GM20000 (cell line): ENCODE results near the gene BCL2L13.

Experiments used
- DNase-seq: peaks from one replicate; pipeline ENCODE4 v3.0.0; 2012; ENCODE audit warnings: low spot score
- TF ChIP-seq, protein P1 (sequence below): IDR thresholded peaks from 2 replicates; pipeline ENCODE4 v1.5.1; 2012; ENCODE audit warnings: mild to moderate bottlenecking, control low read depth; ENCODE audit errors: extremely low read depth, missing control alignments

Gene BCL2L13

DNA sequence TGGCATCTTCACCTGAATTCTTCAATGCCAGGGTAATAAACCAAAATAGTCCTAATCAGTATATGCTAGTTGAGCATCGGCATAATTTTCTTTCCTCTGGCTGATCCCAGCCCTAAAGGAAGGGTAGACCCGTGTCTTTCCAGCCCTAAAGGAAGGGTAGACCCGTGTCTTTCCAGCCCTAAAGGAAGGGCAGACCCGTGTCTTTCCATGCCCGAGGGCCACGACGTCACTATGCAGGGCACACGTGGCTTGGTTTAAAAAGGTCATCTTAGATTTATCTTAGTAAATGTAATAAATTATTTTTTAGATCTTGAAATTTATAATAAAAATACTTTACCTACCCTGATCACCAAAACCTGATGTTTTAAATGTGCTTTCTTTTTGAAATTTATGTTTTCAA is 90.2 kb downstream of the BCL2L13 start:
- TF ChIP-seq, protein P1, sequence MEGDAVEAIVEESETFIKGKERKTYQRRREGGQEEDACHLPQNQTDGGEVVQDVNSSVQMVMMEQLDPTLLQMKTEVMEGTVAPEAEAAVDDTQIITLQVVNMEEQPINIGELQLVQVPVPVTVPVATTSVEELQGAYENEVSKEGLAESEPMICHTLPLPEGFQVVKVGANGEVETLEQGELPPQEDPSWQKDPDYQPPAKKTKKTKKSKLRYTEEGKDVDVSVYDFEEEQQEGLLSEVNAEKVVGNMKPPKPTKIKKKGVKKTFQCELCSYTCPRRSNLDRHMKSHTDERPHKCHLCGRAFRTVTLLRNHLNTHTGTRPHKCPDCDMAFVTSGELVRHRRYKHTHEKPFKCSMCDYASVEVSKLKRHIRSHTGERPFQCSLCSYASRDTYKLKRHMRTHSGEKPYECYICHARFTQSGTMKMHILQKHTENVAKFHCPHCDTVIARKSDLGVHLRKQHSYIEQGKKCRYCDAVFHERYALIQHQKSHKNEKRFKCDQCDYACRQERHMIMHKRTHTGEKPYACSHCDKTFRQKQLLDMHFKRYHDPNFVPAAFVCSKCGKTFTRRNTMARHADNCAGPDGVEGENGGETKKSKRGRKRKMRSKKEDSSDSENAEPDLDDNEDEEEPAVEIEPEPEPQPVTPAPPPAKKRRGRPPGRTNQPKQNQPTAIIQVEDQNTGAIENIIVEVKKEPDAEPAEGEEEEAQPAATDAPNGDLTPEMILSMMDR = no peak
- no peak for DNase-seq

DNA sequence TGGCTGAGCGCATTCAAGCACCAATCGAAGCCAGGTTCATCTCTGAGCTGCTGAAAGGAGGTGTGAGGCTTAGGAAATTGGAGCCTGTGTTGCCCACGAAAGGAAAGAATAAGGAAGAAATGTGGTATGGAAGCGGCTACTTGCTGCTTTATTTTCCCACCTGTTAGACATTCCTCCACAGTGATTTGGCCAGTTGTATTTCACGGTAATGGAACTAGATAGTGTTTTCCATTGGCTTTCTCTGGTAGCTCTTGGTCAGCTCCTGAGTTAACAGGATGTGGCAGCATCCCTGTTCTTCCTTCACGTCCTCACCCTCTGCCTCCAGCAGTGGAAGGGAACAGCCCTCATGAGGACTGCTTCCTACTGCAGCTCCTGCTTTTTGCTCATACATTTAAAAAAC is 91.0 kb downstream of the BCL2L13 start:
- TF ChIP-seq, protein P1 = no peak

DNA sequence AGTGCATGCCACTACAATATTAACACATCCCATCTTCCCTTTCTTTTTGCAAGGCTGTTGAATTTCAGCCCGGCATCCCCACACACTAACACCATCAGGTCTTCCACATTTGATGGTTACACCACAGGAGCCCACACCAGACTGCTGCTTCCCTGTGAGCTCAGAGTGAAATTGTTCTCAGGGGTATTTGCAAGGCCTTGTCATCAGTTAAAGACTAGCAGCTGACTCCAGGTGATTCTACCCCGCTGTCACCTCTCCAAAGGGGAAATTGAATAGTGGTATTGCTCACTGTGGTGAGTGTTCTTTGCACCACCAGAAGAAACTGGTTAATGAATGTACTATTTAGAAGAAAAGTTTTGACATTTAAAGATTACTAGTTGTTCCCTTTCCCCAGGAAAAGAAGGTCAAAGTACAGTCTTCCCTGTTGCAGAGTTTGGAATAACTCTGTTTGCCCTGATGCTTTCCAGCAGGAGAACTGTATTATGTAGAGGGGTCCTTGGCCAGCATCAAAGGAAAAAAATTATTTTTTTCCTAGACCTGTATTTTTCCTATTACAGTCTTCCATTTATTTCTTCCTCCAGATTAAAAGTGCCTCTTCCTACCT is 93.8 kb downstream of the BCL2L13 start:
- no peak for DNase-seq
- TF ChIP-seq, protein P1 = no peak

More for the DNA sequence above, 91.0 kb downstream of the BCL2L13 start:
- DNase-seq = no peak

DNA sequence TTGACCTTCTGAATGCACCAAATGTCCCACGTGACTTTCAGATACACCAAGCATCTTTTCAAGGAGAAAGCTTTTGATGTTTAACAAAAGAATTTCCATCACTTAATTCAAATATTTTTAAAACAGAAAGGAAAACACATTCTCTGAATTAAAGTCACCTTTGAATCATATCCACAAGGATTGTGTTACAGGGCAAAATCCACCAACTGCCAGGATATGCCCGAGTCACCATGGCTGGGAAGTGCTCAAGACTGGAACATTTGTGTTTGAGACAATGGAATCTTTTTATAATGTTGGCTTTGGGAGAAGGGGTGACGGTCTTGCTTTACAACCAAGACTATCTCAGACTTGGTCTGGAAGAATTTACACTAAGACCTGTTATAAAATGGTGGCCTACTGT is 94.9 kb downstream of the BCL2L13 start:
- TF ChIP-seq, protein P1 = no peak
- no peak for DNase-seq

DNA sequence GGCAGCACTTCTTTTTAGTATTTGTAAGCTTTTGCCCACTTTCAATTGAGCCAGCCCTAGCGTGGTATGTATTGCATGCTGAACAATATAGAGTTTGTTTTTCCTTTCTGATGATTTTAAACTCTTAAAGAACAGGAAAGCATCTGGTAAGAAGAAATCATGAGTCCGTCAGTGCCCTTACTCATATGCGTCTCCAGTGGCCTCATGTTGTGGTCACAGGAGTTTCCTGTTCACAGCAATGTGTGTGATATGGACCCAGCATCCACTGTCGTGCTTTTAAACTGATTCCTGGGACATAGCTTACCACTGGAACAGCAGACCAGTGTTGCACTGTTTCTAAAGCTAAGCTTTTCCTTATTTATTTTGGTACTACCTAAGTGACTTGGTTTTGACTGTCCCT is 95.6 kb downstream of the BCL2L13 start:
- DNase-seq = no peak
- TF ChIP-seq, protein P1 = no peak

DNA sequence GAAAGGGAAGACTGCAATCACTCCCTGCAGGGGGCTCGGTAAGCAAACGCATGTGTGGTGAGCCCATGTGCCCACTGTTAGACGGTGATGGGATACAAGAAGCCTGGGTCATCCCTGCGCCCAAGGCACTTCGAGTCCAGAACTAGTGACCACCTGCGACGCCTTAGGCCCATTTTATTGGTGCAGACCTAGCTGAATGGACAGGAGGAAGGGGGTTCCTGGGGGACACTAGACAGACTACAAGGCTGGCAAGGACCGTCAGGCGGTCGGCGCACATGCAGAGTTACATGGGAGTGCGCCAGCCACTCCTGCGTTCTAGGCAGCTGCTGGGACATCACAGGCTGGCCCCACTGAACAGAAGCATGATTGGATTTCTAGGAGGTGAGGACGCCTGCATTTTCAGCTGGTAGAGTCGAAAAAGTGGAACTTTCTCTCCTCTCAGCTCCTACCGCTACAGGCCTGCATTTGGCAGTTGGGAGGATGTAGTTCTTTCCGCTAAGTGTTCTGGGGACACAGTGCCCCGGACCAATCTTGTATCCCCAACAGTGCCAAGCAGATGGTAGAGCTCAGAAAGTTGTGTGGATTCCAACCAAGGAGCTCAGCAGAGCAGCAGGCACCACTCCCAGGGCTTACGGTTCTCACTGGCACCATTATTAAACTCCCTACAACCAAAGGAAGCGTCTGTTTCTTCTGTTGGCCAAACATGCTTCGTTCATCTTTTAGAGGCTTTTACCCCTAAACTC is 100.0 kb downstream of the BCL2L13 start:
- TF ChIP-seq, protein P1 = no peak
- DNase-seq = no peak

DNA sequence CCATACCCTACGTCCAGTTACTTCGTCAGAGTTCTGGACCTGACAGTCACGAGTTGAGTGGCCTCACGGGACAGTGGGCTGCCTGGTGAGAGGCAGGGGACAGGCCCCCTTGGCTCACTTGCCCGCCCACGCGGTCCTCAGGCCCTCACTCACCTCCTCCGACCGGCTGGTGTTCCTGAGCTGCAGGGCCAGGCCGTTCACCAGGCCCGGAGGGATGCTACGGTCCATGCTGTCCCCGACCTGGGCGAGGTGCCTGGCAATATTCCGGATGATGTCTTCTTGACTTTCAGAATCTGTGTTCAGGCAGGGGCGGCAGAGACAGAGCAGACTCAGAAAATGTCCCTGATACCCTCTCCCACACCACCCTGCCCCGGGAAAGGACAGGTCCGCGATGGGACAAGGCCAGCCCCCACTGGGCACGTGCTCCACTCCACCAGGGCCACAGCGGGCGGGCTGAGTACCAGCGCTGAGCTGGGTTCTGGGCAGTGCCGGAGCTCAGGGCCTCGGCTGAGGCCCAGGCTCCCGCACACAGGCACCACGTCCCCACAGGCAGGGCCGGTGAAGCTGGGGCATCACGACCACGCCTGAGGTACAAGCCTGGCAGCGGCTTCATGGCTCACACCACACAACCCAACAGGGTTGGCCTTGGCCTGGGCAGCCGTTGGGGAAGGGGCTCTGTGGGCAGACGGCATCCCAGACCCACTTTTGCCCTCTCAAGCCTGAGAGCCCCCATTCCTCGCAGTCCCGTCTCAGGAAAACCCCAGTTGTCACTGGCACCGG is 100.8 kb downstream of the BCL2L13 start:
- TF ChIP-seq, protein P1 = no peak

More for the DNA sequence above, 100.8 kb downstream of the BCL2L13 start:
- DNase-seq = no peak
